ENCODE measurements around the gene TNS3.

DNA sequence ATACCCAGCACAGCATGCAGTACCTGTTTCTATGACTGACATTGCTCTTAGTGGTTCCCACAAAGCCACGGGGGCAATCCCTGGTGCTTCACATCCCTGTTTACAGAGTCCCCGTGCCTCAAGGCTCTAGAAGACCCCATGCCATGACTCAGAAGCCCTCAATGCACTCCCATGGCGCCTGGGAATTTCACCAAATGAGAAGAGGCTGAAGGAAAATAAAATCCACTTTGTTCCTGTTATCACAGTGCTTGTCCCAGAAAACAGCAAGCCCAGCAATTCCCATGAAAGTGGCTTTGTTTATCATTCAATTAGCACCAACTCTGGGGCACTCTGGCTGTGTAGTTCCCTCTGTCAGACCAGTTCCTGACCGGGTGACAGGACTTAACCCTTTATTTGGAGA lies 268.3 kb downstream of the TNS3 start:
- TF ChIP-seq, protein P1, sequence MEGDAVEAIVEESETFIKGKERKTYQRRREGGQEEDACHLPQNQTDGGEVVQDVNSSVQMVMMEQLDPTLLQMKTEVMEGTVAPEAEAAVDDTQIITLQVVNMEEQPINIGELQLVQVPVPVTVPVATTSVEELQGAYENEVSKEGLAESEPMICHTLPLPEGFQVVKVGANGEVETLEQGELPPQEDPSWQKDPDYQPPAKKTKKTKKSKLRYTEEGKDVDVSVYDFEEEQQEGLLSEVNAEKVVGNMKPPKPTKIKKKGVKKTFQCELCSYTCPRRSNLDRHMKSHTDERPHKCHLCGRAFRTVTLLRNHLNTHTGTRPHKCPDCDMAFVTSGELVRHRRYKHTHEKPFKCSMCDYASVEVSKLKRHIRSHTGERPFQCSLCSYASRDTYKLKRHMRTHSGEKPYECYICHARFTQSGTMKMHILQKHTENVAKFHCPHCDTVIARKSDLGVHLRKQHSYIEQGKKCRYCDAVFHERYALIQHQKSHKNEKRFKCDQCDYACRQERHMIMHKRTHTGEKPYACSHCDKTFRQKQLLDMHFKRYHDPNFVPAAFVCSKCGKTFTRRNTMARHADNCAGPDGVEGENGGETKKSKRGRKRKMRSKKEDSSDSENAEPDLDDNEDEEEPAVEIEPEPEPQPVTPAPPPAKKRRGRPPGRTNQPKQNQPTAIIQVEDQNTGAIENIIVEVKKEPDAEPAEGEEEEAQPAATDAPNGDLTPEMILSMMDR (IDR thresholded peaks at IDR 0.05; ENCODE audit: low read depth, low read length), result no peak
- TF ChIP-seq POLR2A (IDR thresholded peaks at IDR 0.05; ENCODE audit: extremely low read depth, insufficient read length) (no peak), MYC (IDR thresholded peaks at IDR 0.05; ENCODE audit: low read depth, low read length) (no peak)
- TF ChIP-seq, protein P2, sequence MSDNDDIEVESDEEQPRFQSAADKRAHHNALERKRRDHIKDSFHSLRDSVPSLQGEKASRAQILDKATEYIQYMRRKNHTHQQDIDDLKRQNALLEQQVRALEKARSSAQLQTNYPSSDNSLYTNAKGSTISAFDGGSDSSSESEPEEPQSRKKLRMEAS (IDR thresholded peaks at IDR 0.05; ENCODE audit: low read depth, low read length), result no peak
